H9 (cell line): Measurements from ENCODE around the gene HOXA9. TPM values are rescaled to one million over a fixed set of nuclear protein-coding genes. Genes with fewer than 3 reads are reported as not detected.

Experiments
- DNase-seq: peaks from one replicate; pipeline ENCODE4 v3.0.0-alpha.2; 2017
- H2AFZ ChIP-seq: one replicate; pipeline ENCODE4 v1.6.1; 2013; ENCODE audit warnings: mild to moderate bottlenecking, low read length, control low read depth, moderate library complexity
- H2AK5ac ChIP-seq: 2 replicates; pipeline ENCODE4 v1.6.1; 2013; ENCODE audit warnings: low read length, control low read depth, mixed read lengths; ENCODE audit not compliant: insufficient read length
- H2BK120ac ChIP-seq: one replicate; pipeline ENCODE4 v1.6.1; 2013; ENCODE audit warnings: low read depth, mild to moderate bottlenecking, low read length, control low read depth, inconsistent platforms; ENCODE audit not compliant: poor library complexity, severe bottlenecking
- H2BK12ac ChIP-seq: 2 replicates; pipeline ENCODE4 v1.6.1; 2013; ENCODE audit warnings: low read length, control low read depth, mixed read lengths, low read depth; ENCODE audit not compliant: insufficient read length
- H2BK15ac ChIP-seq: 2 replicates; pipeline ENCODE4 v1.6.1; 2013; ENCODE audit warnings: low read depth, low read length, control low read depth
- H2BK20ac ChIP-seq: one replicate; pipeline ENCODE4 v1.6.1; 2013; ENCODE audit warnings: low read depth, mild to moderate bottlenecking, low read length, control low read depth, inconsistent platforms; ENCODE audit not compliant: poor library complexity, severe bottlenecking
- H2BK5ac ChIP-seq: 2 replicates; pipeline ENCODE4 v1.6.1; 2013; ENCODE audit warnings: low read length, control low read depth, mixed read lengths; ENCODE audit not compliant: insufficient read length
- H3K14ac ChIP-seq: 2 replicates; pipeline ENCODE4 v1.6.1; 2013; ENCODE audit warnings: low read length, control low read depth; ENCODE audit not compliant: insufficient read depth
- H3K18ac ChIP-seq: 2 replicates; pipeline ENCODE4 v1.6.1; 2013; ENCODE audit warnings: low read depth, mild to moderate bottlenecking, mixed read lengths, low read length, control low read depth; ENCODE audit not compliant: insufficient read length
- H3K23ac ChIP-seq: 2 replicates; pipeline ENCODE4 v1.6.1; 2013; ENCODE audit warnings: low read length, control low read depth, mixed read lengths, low read depth; ENCODE audit not compliant: insufficient read length
- H3K23me2 ChIP-seq: 2 replicates; pipeline ENCODE4 v1.6.1; 2013; ENCODE audit warnings: low read depth, mild to moderate bottlenecking, mixed read lengths, low read length, control low read depth; ENCODE audit not compliant: insufficient read length, poor library complexity, severe bottlenecking
- H3K27ac ChIP-seq: 2 replicates; pipeline ENCODE4 v1.5.1; 2013; ENCODE audit warnings: low read length, control low read depth, mixed read lengths, low read depth; ENCODE audit not compliant: insufficient read length
- H3K27me3 ChIP-seq: 2 replicates; pipeline ENCODE4 v1.6.1; 2013; ENCODE audit warnings: low read length, control low read depth, inconsistent platforms; ENCODE audit not compliant: insufficient read depth
- H3K4ac ChIP-seq: 2 replicates; pipeline ENCODE4 v1.6.1; 2013; ENCODE audit warnings: low read depth, mild to moderate bottlenecking, control low read depth, inconsistent platforms, low read length, moderate library complexity
- H3K4me1 ChIP-seq: 2 replicates; pipeline ENCODE4 v1.6.1; 2013; ENCODE audit warnings: low read length, control low read depth, inconsistent platforms; ENCODE audit not compliant: insufficient read depth
- H3K4me2 ChIP-seq: 2 replicates; pipeline ENCODE4 v1.6.1; 2013; ENCODE audit warnings: low read length, control low read depth, mixed read lengths; ENCODE audit not compliant: insufficient read length, insufficient read depth
- H3K56ac ChIP-seq: 2 replicates; pipeline ENCODE4 v1.6.1; 2013; ENCODE audit warnings: low read depth, mild to moderate bottlenecking, mixed read lengths, low read length, control low read depth; ENCODE audit not compliant: insufficient read length
- H3K79me1 ChIP-seq: 2 replicates; pipeline ENCODE4 v1.6.1; 2013; ENCODE audit warnings: low read depth, mild to moderate bottlenecking, moderate library complexity, low read length, control low read depth, inconsistent platforms; ENCODE audit not compliant: insufficient read depth, poor library complexity, severe bottlenecking
- H3K79me2 ChIP-seq: 2 replicates; pipeline ENCODE4 v1.6.1; 2013; ENCODE audit warnings: low read length, control low read depth, inconsistent platforms; ENCODE audit not compliant: insufficient read depth
- H3K9ac ChIP-seq: 2 replicates; pipeline ENCODE4 v1.6.1; 2013; ENCODE audit warnings: low read length, control low read depth, mixed read lengths; ENCODE audit not compliant: insufficient read length; ENCODE audit errors: extremely low read depth
- H3K9me3 ChIP-seq: one replicate; pipeline ENCODE4 v1.6.1; 2013; ENCODE audit warnings: low read depth, low read length, inconsistent platforms; ENCODE audit not compliant: control insufficient read depth
- H3T11ph ChIP-seq: one replicate; pipeline ENCODE4 v1.6.1; 2013; ENCODE audit warnings: mild to moderate bottlenecking, low read length, control low read depth, inconsistent platforms
- H4K20me1 ChIP-seq: one replicate; pipeline ENCODE4 v1.6.1; 2013; ENCODE audit not compliant: control insufficient read depth, insufficient read length, insufficient read depth
- H4K5ac ChIP-seq: 2 replicates; pipeline ENCODE4 v1.6.1; 2013; ENCODE audit warnings: low read depth, mild to moderate bottlenecking, mixed read lengths, low read length, control low read depth; ENCODE audit not compliant: insufficient read length
- H4K8ac ChIP-seq: replicated peaks from 2 replicates; pipeline ENCODE4 v1.6.1; 2013; ENCODE audit warnings: low read length, control low read depth, mixed read lengths, low read depth; ENCODE audit not compliant: insufficient read length
- H4K91ac ChIP-seq: 2 replicates; pipeline ENCODE4 v1.6.1; 2013; ENCODE audit warnings: low read depth, mild to moderate bottlenecking, moderate library complexity, mixed read lengths, low read length, control low read depth; ENCODE audit not compliant: insufficient read length
- H3K27ac Mint-ChIP-seq, 3 experiments: 2 replicates in 2 of 3; 3 replicates in 1 of 3; pipeline ENCODE4 v1.8.0; 2020 to 2021; ENCODE audit warnings: mixed read lengths in 3 of 3, mild to moderate bottlenecking in 1 of 3, moderate library complexity in 1 of 3
- H3K27me3 Mint-ChIP-seq: 2 replicates; pipeline ENCODE4 v1.8.0; 2021; ENCODE audit warnings: low read depth, mild to moderate bottlenecking, moderate library complexity, mixed read lengths
- H3K36me3 Mint-ChIP-seq, 3 experiments: 2 replicates in 2 of 3; 3 replicates in 1 of 3; pipeline ENCODE4 v1.8.0; 2020 to 2021; ENCODE audit warnings: low read depth in 3 of 3, mixed read lengths in 3 of 3; ENCODE audit not compliant: insufficient read depth in 1 of 3
- H3K4me1 Mint-ChIP-seq, 2 experiments: 2 replicates each; pipeline ENCODE4 v1.8.0; 2020; ENCODE audit warnings: mixed read lengths in 2 of 2
- H3K4me3 Mint-ChIP-seq, 2 experiments: 2 replicates in 1 of 2; 3 replicates in 1 of 2; pipeline ENCODE4 v1.8.0; 2020 to 2021; ENCODE audit warnings: mild to moderate bottlenecking in 2 of 2, mixed read lengths in 2 of 2, moderate library complexity in 1 of 2
- H3K9me3 Mint-ChIP-seq, 2 experiments: 2 replicates in 1 of 2; 3 replicates in 1 of 2; pipeline ENCODE4 v1.8.0; 2020; ENCODE audit warnings: mild to moderate bottlenecking in 2 of 2, mixed read lengths in 2 of 2, moderate library complexity in 1 of 2
- WGBS: extraction: QIAGEN DNeasy Blood & Tissue Kit; methylation state at CpG from one replicate; pipeline ENCODE4 v1.1.7; 2013; ENCODE audit warnings: missing lambda C conversion rate, low lambda C conversion rate, mixed read lengths; ENCODE audit not compliant: insufficient read length; ENCODE audit errors: extremely low coverage; 5-methylcytosine and 5-hydroxymethylcytosine counted together
- total RNA-seq: library from RNA; stranded (reverse); gene quantifications from 2 replicates; pipeline ENCODE4 v1.2.1, GENCODE V29; 2021
- TF ChIP-seq, protein P1 (sequence below): fragments of 200-600 bp; sonication (generic); conservative IDR thresholded peaks from 3 replicates; pipeline ENCODE4 v1.8.0; 2021; ENCODE audit warnings: antibody characterized with exemption, mild to moderate bottlenecking

Gene HOXA9
- total RNA-seq, 1 experiment from 2014 or later = not detected

DNA sequence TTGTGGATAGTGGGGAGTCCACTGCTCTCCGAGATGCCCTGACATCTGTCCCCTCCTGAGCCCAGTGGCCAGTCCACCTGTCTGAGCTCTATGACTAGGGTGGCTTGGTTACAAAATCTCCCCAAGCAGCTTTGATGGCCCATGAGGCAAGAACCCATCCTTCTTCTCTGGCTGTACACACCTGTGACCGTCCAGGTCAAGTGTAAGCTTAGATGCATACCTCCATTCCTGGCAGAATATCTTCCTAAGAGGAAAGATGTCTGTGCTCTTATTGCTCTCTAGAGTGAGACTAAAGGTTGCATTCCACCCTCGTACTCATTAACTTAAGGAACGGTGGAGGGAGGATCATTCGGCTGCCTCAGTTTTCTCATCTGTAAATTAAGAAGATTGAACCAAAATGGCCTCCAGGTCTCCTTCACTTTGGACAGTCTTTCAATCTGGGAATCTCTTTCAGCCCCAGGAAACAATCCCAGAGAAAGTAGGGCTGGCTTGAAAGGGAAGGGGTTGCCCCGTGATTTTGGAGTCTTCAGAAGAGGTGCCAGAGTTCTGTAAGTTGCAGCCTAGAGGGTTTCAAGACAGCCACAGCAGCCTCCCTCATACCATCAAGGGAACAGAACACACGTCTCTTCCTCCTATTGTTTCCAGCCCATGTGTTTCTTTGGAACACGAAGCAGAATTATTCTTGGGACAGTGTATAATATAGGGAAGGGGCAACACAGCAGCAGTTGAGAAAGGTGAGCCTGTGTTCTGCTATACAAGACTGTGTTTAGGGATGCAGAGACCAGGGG lies 40.2 kb downstream of the HOXA9 start:
- Histone ChIP-seq H3K79me2 (no peaks in the 10 kb centered on the region), H2BK20ac (no peak overlapping the region), H2BK15ac (no peak overlapping the region), H3K56ac (no peak overlapping the region), H3T11ph (no peak overlapping the region), H3K14ac (no peak overlapping the region), H4K91ac (no peak overlapping the region), H2BK120ac (no peak overlapping the region), H3K18ac (no peak overlapping the region), H3K4ac (no peak overlapping the region), H3K23me2 (no peaks in the 10 kb centered on the region), H4K5ac (no peak overlapping the region), H3K23ac (no peak overlapping the region), H3K4me1 (no peaks in the 10 kb centered on the region), H3K27ac (no peak overlapping the region), H2BK5ac (no peak overlapping the region), H3K79me1 (no peaks in the 10 kb centered on the region), H3K27me3 (peaks cover 99% of the 10 kb centered on the region), H2BK12ac (no peak overlapping the region), H4K20me1 (peaks cover 2% of the 10 kb centered on the region), H4K8ac (no peak overlapping the region), H3K9ac (no peak overlapping the region), H3K4me2 (no peak overlapping the region), H3K9me3 (no peaks in the 10 kb centered on the region), H2AFZ (no peak overlapping the region), H2AK5ac (no peak overlapping the region)
- TF ChIP-seq, protein P1, sequence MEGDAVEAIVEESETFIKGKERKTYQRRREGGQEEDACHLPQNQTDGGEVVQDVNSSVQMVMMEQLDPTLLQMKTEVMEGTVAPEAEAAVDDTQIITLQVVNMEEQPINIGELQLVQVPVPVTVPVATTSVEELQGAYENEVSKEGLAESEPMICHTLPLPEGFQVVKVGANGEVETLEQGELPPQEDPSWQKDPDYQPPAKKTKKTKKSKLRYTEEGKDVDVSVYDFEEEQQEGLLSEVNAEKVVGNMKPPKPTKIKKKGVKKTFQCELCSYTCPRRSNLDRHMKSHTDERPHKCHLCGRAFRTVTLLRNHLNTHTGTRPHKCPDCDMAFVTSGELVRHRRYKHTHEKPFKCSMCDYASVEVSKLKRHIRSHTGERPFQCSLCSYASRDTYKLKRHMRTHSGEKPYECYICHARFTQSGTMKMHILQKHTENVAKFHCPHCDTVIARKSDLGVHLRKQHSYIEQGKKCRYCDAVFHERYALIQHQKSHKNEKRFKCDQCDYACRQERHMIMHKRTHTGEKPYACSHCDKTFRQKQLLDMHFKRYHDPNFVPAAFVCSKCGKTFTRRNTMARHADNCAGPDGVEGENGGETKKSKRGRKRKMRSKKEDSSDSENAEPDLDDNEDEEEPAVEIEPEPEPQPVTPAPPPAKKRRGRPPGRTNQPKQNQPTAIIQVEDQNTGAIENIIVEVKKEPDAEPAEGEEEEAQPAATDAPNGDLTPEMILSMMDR = no peak
- Mint-ChIP-seq H3K4me1 (peaks cover 0 to 10% of the 10 kb centered on the region in 2 experiments; a peak in 1 of 4 replicates), H3K36me3 (no peaks in the 10 kb centered on the region; a peak in 1 of 7 replicates), H3K4me3 (no peak overlapping the region; a peak in 1 of 5 replicates), H3K27ac (no peak overlapping the region), H3K9me3 (peaks cover 8 to 9% of the 10 kb centered on the region in 2 experiments; a peak in 4 of 5 replicates), H3K27me3 (peaks cover 99% of the 10 kb centered on the region)
- no CpG with 5 or more reads among the region's 8 CpGs for WGBS
- DNase-seq = no peak
